SU-DHL-6 (cell line): ENCODE data around the gene GREM2.

ENCODE experiments used
- H2AFZ ChIP-seq: fragments of 200-600 bp; sonication (generic); 2 replicates; pipeline ENCODE4 v1.6.1; 2014; ENCODE audit warnings: low read depth, mild to moderate bottlenecking, moderate library complexity, mixed read lengths, antibody characterized with exemption, low read length; ENCODE audit not compliant: severe bottlenecking
- H3F3A ChIP-seq: fragments of 200-600 bp; shearing (Covaris generic); 2 replicates; pipeline ENCODE4 v1.6.0; 2016; ENCODE audit warnings: antibody characterized with exemption, mild to moderate bottlenecking; ENCODE audit not compliant: insufficient read depth
- H3K27ac ChIP-seq: fragments of 200-600 bp; sonication (generic); 2 replicates; pipeline ENCODE4 v1.5.1; 2016; ENCODE audit warnings: low read depth, mild to moderate bottlenecking, low read length, moderate library complexity, mixed read lengths
- H3K27me3 ChIP-seq: fragments of 200-600 bp; sonication (generic), shearing (Covaris generic); 2 replicates; pipeline ENCODE4 v1.6.0; 2014; ENCODE audit warnings: mild to moderate bottlenecking, low read length
- H3K36me3 ChIP-seq: fragments of 200-600 bp; sonication (generic); 2 replicates; pipeline ENCODE4 v1.6.1; 2014; ENCODE audit warnings: mild to moderate bottlenecking, low read length, mixed read lengths
- H3K4me2 ChIP-seq: fragments of 300-600, 200-600 bp; shearing (Covaris generic), sonication (generic); 2 replicates; pipeline ENCODE4 v1.6.0; 2014; ENCODE audit warnings: low read length, low read depth, mild to moderate bottlenecking; ENCODE audit not compliant: poor library complexity, severe bottlenecking
- H3K4me3 ChIP-seq: fragments of 200-600 bp; sonication (generic); 2 replicates; pipeline ENCODE4 v1.5.1; 2014; ENCODE audit warnings: antibody characterized with exemption, low read length, mild to moderate bottlenecking, mixed read lengths; ENCODE audit not compliant: insufficient read depth, poor library complexity, severe bottlenecking
- H3K79me2 ChIP-seq: fragments of 200-600 bp; sonication (generic); 2 replicates; pipeline ENCODE4 v1.6.1; 2014; ENCODE audit warnings: mild to moderate bottlenecking, low read length, moderate library complexity; ENCODE audit not compliant: insufficient read depth
- H3K9ac ChIP-seq: fragments of 200-600 bp; sonication (generic); 2 replicates; pipeline ENCODE4 v1.7.0; 2014; ENCODE audit warnings: mild to moderate bottlenecking, low read length
- H3K9me2 ChIP-seq: fragments of 200-600 bp; sonication (generic); replicated peaks from 2 replicates; pipeline ENCODE4 v1.6.1; 2014; ENCODE audit warnings: low read length; ENCODE audit not compliant: insufficient read depth
- H3K9me3 ChIP-seq: fragments of 200-600 bp; sonication (generic); 2 replicates; pipeline ENCODE4 v1.6.1; 2014; ENCODE audit warnings: low read length, mixed read lengths; ENCODE audit not compliant: insufficient read depth
- H4K20me1 ChIP-seq: fragments of 200-600 bp; sonication (generic); 2 replicates; pipeline ENCODE4 v1.6.1; 2014; ENCODE audit warnings: low read depth, mild to moderate bottlenecking, antibody characterized with exemption, low read length, moderate library complexity, mixed read lengths
- CTCF ChIP-seq: fragments of 200-600 bp; sonication (generic); IDR thresholded peaks from one replicate; pipeline ENCODE4 v1.5.1; 2017; ENCODE audit warnings: antibody characterized with exemption, mild to moderate bottlenecking, low read length, moderate library complexity; ENCODE audit not compliant: insufficient read depth, poor library complexity, severe bottlenecking
- EZH2phosphoT487 ChIP-seq: fragments of 200-600 bp; sonication (generic), shearing (Covaris generic); conservative IDR thresholded peaks from 2 replicates; pipeline ENCODE4 v1.6.1; 2018; ENCODE audit warnings: mild to moderate bottlenecking, antibody characterized with exemption, low read length, moderate library complexity, mixed read lengths

Gene GREM2

DNA sequence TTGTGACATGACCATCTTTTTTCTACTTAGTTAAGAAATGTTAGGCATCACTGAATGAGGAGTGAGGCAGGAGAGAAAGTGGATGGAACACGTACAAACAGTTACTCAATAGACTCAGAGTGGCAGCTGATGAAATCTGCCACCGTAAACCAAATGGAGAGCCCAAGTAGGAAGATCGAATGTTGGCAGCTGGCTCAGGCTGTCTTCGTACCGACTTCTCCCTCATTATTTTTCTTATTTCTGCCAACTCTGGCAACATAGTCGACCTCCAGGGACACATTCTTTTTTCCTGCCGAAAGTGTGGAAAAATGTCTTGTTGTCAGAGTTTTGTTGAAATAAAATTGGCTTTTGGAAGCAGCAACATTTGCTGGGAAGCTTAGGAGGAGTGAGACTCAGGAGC is 143.3 kb downstream of the GREM2 start:
- TF ChIP-seq CTCF = no peak
- no peak for TF ChIP-seq EZH2phosphoT487
- no peaks in the 10 kb centered on the region for H4K20me1 ChIP-seq
- H2AFZ ChIP-seq = no peak overlapping the region
- H3K4me2 ChIP-seq = no peak overlapping the region
- no peak overlapping the region for H3K27ac ChIP-seq
- no peak overlapping the region for H3K9ac ChIP-seq
- H3K36me3 ChIP-seq = no peaks in the 10 kb centered on the region
- H3K79me2 ChIP-seq = no peaks in the 10 kb centered on the region
- H3K4me3 ChIP-seq = no peak overlapping the region
- H3K9me2 ChIP-seq = 0 out of 2 replicates have a peak, but pooled peaks cover 4% of the 10 kb centered on the region
- H3K27me3 ChIP-seq = no peaks in the 10 kb centered on the region
- no peaks in the 10 kb centered on the region for H3K9me3 ChIP-seq
- H3F3A ChIP-seq = no peaks in the 10 kb centered on the region

DNA sequence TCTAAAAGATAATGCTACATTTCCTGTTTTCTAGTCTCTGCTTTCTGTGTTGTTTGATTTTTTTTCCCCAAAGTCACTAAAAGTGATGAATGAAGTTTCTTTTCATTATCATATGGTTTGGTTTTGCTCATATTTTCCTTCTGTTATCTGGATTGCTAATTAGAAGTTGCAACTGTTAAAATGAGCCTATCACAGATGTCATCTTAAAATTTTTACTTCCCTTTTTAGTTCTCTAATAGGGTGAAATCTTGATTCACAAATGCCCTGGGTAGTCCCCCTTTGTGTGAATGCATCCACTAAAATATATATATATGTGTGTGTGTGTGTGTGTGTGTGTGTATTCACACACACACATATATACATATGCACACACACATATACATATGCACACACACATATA is 144.1 kb downstream of the GREM2 start:
- H3F3A ChIP-seq = no peaks in the 10 kb centered on the region
- no peak overlapping the region for H2AFZ ChIP-seq
- no peak overlapping the region for H3K9ac ChIP-seq
- H4K20me1 ChIP-seq = no peaks in the 10 kb centered on the region
- no peaks in the 10 kb centered on the region for H3K9me3 ChIP-seq
- no peak overlapping the region for H3K4me2 ChIP-seq
- no peak overlapping the region for H3K27ac ChIP-seq
- no peaks in the 10 kb centered on the region for H3K79me2 ChIP-seq
- no peaks in the 10 kb centered on the region for H3K36me3 ChIP-seq
- H3K4me3 ChIP-seq = no peak overlapping the region
- H3K9me2 ChIP-seq = 0 out of 2 replicates have a peak, but pooled peaks cover 4% of the 10 kb centered on the region
- H3K27me3 ChIP-seq = no peaks in the 10 kb centered on the region
- TF ChIP-seq EZH2phosphoT487 (no peak), CTCF (no peak)

DNA sequence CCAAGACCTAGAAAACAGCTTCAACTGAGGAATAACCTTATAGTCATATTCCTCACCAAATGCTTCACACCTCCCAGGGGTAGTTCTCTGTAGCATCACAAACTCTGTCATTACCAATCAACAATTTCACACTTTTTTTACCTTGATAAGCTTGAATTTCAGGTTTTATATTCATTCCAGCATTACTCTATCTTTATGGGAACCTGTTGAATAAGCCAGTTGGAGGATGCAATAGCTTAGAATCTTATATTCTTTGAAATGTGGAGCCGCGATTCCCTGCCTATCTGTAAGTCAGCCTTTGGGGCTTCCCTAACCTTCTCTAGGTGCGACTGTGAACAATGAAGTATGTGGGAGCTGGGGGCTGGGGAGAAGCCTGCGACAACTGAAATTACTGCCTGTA is 145.4 kb downstream of the GREM2 start:
- no peaks in the 10 kb centered on the region for H3K9me3 ChIP-seq
- H3F3A ChIP-seq = no peaks in the 10 kb centered on the region
- H3K79me2 ChIP-seq = no peaks in the 10 kb centered on the region
- H3K36me3 ChIP-seq = no peaks in the 10 kb centered on the region
- H4K20me1 ChIP-seq = no peaks in the 10 kb centered on the region
- H3K4me3 ChIP-seq = no peak overlapping the region
- H2AFZ ChIP-seq = no peak overlapping the region
- H3K27me3 ChIP-seq = no peaks in the 10 kb centered on the region
- H3K27ac ChIP-seq = no peak overlapping the region
- no peak overlapping the region for H3K9ac ChIP-seq
- 0 out of 2 replicates have a peak, but pooled peaks cover 4% of the 10 kb centered on the region for H3K9me2 ChIP-seq
- TF ChIP-seq EZH2phosphoT487 = no peak
- no peak for TF ChIP-seq CTCF
- no peak overlapping the region for H3K4me2 ChIP-seq
